Transverse colon (tissue), 4 donors: ENCODE data around the gene CDC42BPG. TPM values are rescaled to one million over a fixed set of nuclear protein-coding genes. Genes with fewer than 3 reads are reported as not detected.

ENCODE experiments used
- DNase-seq: peaks from one replicate; pipeline ENCODE4 v3.0.0-alpha.2; 2019
- H3K27ac ChIP-seq, 4 donors: fragments of 200-600 bp; sonication (generic); 2 replicates each; pipeline ENCODE4 v1.5.1; 2016 to 2018; ENCODE audit warnings: inconsistent platforms in 4 of 4
- H3K27me3 ChIP-seq: fragments of 200-600 bp; sonication (generic); 2 replicates; pipeline ENCODE4 v1.5.1; 2017; ENCODE audit warnings: inconsistent platforms
- H3K36me3 ChIP-seq, 4 donors: fragments of 200-600 bp; sonication (generic); 2 replicates each; pipeline ENCODE4 v1.5.1; 2017 to 2019; ENCODE audit warnings: inconsistent platforms in 4 of 4
- H3K4me1 ChIP-seq, 4 donors: fragments of 200-600 bp; sonication (generic); 2 replicates each; pipeline ENCODE4 v1.5.1; 2017 to 2020; ENCODE audit warnings: inconsistent platforms in 4 of 4
- H3K4me3 ChIP-seq, 4 donors: fragments of 200-600 bp; sonication (generic); 1 replicate in 1 of 4; 2 replicates in 3 of 4; pipeline versions ENCODE4 v1.5.1 to v1.6.1; 2017 to 2019; ENCODE audit warnings: inconsistent platforms in 4 of 4
- H3K9me3 ChIP-seq, 2 donors: fragments of 200-600 bp; sonication (generic); 2 replicates each; pipeline ENCODE4 v1.5.1; 2017 to 2019; ENCODE audit warnings: inconsistent platforms in 2 of 2
- CTCF ChIP-seq, 5 experiments: fragments of 200-600 bp in 3 of 5; fragments of 450-650 bp in 2 of 5; sonication (generic) in 3 of 5; IDR thresholded peaks; 1 replicate in 2 of 5; 2 replicates in 3 of 5; pipeline ENCODE4 v1.5.1; 2016 to 2017; ENCODE audit warnings: antibody characterized with exemption in 5 of 5, inconsistent platforms in 3 of 5, mild to moderate bottlenecking in 2 of 5, moderate library complexity in 1 of 5
- EP300 ChIP-seq: sonication (generic); formaldehyde crosslinking; IDR thresholded peaks from one replicate; pipeline ENCODE4 v1.6.1; 2017; ENCODE audit warnings: antibody characterized with exemption, low read depth
- POLR2A ChIP-seq: fragments of 450-650 bp; IDR thresholded peaks from one replicate; pipeline ENCODE4 v1.6.1; 2016; ENCODE audit warnings: antibody characterized with exemption, mild to moderate bottlenecking, moderate library complexity
- POLR2AphosphoS5 ChIP-seq, 3 donors: sonication (generic); formaldehyde crosslinking; IDR thresholded peaks; one replicate each; pipeline ENCODE4 v1.6.1; 2016; ENCODE audit warnings: antibody characterized with exemption in 3 of 3
- WGBS, 2 donors: methylation state at CpG; one replicate each; pipeline ENCODE4 v1.1.5; 2018; ENCODE audit warnings: low coverage in 1 of 2; 5-methylcytosine and 5-hydroxymethylcytosine counted together
- in situ Hi-C, 4 donors: fragments of 200-750 bp; cut with MboI; loops; one replicate each; pipeline versions ENCODE4 v1.15.0 to v1.15.1; 2017; ENCODE audit warnings: low sequenced_read_pairs in 3 of 4, low pct_ligation_motif_present in 1 of 4, low pct_unique_long_range_greater_than_20kb in 1 of 4
- intact Hi-C: fragments of 100-400 bp; cut with DNase I; formaldehyde crosslinking; loops from one replicate; pipeline ENCODE4 v1.15.1; 2023; ENCODE audit warnings: low total_unique reads
- total RNA-seq, 4 donors: library from RNA; depleted of rRNA; stranded (reverse); fragments of >200 nt; gene quantifications; one replicate each; pipeline ENCODE4 v1.1.0, GENCODE V29; 2016

CDC42BPG gene
- total RNA-seq, 4 donors from 2014 or later, result 32.6 to 82.3 (median 46.9) TPM

GRCh38 chr11:64856382-64857227 is 12.2 kb upstream of the CDC42BPG start:
- H3K36me3 ChIP-seq, result no peaks in the 10 kb centered on the region
- no peaks in the 10 kb centered on the region for H3K9me3 ChIP-seq
- no peak overlapping the region for H3K4me3 ChIP-seq
- intact Hi-C loops (no loop called here), in situ Hi-C loops (no loop called here)
- DNase-seq, result peak; percentile 70
- peak overlapping the region; percentile 93 to 96 (median 94) for H3K27ac ChIP-seq
- peak in 2 of 3 donors; percentile 35 to 61 for TF ChIP-seq POLR2AphosphoS5 (IDR thresholded peaks at IDR 0.05)
- no peak for TF ChIP-seq CTCF (IDR thresholded peaks at IDR 0.05)
- H3K27me3 ChIP-seq, result no peaks in the 10 kb centered on the region
- 64 to 98% methylated on average over 6 to 20 of the region's 20 CpGs for WGBS, 2 donors
- peaks cover 45 to 85% (median 54%) of the 10 kb centered on the region in 4 donors for H3K4me1 ChIP-seq

DNA sequence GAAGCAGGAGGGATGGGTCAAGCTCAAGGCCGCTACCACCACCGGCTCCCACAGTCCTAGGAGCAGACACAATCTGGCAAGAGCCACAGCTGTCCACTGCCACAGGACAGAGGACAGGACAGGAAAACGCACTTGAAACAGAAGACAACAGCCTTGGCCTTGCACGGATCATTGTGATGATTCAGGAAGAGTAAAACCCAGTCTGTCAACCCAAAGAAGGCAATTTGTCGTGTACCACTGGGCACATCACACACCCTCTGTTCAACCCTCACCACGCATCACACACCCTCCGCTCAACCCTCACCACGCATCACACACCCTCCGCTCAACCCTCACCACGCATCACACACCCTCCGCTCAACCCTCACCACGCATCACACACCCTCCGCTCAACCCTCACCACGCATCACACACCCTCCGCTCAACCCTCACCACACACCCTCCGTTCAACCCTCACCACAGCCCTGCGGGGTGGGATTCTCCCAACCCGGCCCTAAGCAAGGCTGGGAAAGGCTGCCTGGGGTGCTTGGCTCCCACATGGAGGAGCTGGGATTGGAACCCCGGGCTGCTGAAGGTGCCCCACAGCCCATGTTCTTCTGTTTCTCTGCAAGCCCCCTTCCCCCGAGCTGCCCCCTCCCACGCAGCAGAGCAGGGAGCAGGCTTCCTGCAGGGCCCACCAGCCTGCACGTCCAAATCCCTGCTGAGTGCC is 11.3 kb upstream of the CDC42BPG start:
- 75% methylated on average over 22 of the region's 22 CpGs; no CpG with 5 or more reads in 1 of the 2 donors for WGBS, 2 donors
- peaks cover 45 to 88% (median 56%) of the 10 kb centered on the region in 4 donors for H3K4me1 ChIP-seq
- H3K4me3 ChIP-seq, result no peak overlapping the region
- in situ Hi-C loops (no loop called here), intact Hi-C loops (no loop called here)
- no peaks in the 10 kb centered on the region for H3K9me3 ChIP-seq
- DNase-seq, result no peak
- TF ChIP-seq EP300, result no peak
- TF ChIP-seq CTCF (IDR thresholded peaks at IDR 0.05), result no peak
- TF ChIP-seq POLR2AphosphoS5 (IDR thresholded peaks at IDR 0.05), result no peak
- no peak for TF ChIP-seq POLR2A
- no peaks in the 10 kb centered on the region for H3K27me3 ChIP-seq
- H3K36me3 ChIP-seq, result no peaks in the 10 kb centered on the region
- peak overlapping the region; percentile 93 to 96 (median 94) for H3K27ac ChIP-seq

- Histone ChIP-seq H3K36me3 (no peaks in the 10 kb centered on the region), H3K4me1 (peaks cover 46 to 89% (median 61%) of the 10 kb centered on the region in 4 donors)
These were observed 10.4 kb upstream of the CDC42BPG start for GRCh38 chr11:64854534-64855502.

More at GRCh38 chr11:64854534-64855502, 10.4 kb upstream of the CDC42BPG start:
- in situ Hi-C loops, result no loop called here
- DNase-seq, result peak; percentile 85
- TF ChIP-seq POLR2A (no peak), CTCF (IDR thresholded peaks at IDR 0.05) (no peak), EP300 (peak; percentile 47), POLR2AphosphoS5 (IDR thresholded peaks at IDR 0.05) (peak; percentile 84 to 89 (median 88))
- WGBS, 2 donors, result 75% methylated on average over 44 of the region's 45 CpGs; no CpG with 5 or more reads in 1 of the 2 donors
- Histone ChIP-seq H3K4me3 (no peak overlapping the region), H3K27me3 (no peaks in the 10 kb centered on the region), H3K9me3 (no peaks in the 10 kb centered on the region), H3K27ac (peak overlapping the region; percentile 93 to 96 (median 94))
- intact Hi-C loops, result no loop called here
